Suppressor macrophage (primary cell): ENCODE measurements around the gene PLAAT3.
A peak's percentile ranks its signal among the peaks of the same experiment; 100 is the strongest.
"Not testable (repeated sequence)": the region's sequence is repeated elsewhere in the genome, so short reads cannot be mapped to it uniquely, and the experiment has no call there.

ENCODE experiments used
- DNase-seq, 4 experiments: peaks; one replicate each; pipeline ENCODE4 v3.0.0-alpha.2; 2020 to 2022

The PLAAT3 gene

DNA sequence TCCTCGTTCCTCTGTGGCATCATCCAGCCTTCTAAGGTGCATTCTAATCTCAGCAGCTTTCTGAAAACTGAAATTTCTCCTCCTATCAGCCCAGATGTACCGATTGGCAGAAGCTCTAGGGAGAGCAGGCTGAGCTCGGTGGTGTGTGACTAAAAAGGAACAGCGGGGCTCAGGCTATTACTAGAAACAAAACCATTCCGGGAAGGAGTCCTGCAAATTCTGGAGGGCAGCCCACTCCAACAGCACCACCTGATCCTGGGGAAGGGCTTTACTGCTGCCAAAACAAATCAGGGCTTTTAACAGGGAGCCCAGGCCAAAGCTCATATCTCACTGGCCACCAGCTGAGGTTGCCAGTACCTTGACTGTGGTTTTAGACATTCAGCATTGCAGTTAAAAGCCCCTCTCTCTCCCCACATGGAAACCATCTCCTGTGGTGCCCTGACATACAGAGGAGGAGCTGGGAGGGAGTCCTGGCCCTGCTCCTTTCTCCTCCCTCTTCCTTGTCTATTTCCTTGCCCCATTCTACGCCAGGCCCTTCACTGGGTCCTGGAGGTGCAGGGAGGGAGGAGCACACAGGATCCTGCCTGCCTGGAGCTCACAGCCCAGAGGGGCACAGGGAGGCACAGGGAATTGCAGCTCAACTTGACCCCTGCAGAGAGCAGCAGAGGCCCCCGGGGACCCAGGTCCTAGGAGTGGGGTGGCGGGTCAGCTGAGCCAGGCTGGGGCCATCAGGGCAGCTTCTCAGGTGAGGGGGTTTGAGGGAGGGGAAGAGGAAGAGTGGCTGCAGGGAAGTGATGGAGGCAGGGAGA, 76.7 kb downstream of the PLAAT3 start:
- peak in 1 of 4 experiments; percentile 26 for DNase-seq

- peak; percentile 12 to 57 (median 40) for DNase-seq
Measured at GRCh38 chr11:63536669-63537292, 77.5 kb downstream of the PLAAT3 start, which contains the start of gene PLAAT4. TSS of gene PLAAT4 (plus strand) at chr11:63536808. CDS start at chr11:63536869, 61 bp downstream.

DNA sequence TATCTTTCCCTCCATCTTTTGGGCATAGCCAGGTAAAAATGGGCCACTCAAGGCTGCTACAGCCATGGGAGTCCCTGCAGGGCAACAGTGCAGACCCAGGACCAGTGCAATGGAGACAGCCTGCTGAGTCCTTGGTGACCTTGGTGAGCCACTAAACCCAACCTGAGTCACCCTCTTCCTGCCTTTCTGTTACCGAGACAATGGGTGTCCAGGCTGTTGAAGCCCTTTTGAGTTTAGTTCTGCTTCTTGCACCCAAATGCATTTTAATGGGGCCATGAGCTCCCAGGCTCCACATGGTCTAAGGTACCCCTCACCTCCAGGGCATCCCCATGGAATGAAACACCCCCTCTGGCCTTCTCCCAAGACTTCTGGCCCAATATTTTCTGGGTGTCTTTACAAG, 78.5 kb downstream of the PLAAT3 start:
- DNase-seq = no peak

- no peak for DNase-seq
Measured at GRCh38 chr11:63534895-63535461, 79.3 kb downstream of the PLAAT3 start.

DNA sequence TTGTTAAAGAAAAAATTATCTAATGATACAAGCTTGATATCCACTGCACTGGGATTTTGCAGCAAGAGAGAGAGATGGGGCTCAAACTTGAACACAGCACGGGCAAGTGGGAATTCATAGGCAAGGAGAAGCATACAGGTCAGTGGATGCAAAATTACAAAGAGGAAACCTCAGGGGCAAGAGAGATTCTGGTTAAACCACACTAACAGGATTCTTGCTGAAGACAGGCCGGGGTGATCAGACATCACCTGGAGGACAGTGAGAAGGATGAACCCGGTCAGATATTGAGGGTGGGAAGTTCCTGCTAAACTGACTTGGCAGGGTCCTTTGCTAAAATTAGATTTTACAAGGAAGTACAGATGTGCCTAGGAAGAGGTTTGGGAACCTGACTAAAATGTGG, 80.2 kb downstream of the PLAAT3 start:
- no peak for DNase-seq

DNA sequence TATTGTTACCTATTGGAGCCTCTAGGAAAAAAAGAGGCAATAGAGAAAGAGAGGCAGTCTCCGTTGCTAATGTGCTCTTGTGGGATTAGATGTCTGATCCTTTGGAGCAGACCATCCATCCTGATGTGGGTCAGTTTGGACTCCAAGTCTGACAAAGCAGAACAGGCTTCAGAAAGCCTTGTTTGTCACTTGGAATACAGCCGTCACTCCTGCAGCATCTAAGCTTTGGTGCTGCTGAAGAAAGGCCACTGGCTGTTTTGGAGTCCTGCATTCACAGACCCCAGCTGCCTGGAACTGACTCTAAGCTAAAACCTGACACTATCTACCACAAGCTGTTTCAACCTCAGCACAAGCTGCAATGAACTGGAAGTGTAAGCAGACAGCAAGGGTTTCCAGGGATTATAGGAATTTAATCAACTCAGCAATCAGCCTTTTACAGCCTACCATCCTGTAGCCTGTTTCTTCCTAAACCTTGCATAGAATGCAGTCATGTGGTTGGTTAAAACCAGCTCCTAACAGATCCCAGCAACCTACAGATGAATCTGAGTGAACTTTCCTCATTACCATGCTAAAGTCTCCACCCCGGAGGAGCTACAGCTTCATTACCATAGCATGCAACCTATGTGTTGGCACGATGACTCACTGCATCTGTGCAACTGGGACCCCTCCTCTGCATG, 81.3 kb downstream of the PLAAT3 start:
- no peak for DNase-seq

DNA sequence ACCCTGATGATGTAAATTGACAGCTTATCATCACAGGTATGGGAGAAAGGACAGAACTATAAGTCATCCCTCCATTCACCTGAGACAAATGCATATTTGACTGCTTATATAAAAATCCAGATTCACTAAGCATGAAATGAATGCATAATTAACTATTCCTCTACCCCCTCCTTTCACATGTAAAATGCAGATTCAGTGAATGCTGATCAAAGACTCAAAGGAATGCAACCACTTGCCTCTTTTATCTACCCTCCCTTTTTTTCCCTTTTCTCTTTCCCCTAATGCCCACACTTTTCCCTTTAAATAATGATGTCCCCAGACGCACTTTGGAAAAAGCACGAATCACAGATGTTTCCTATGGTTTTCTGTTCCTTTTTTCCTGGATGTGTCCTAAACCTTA, 82.1 kb downstream of the PLAAT3 start:
- DNase-seq = no peak

- DNase-seq = not testable (repeated sequence)
Measured at GRCh38 chr11:63531074-63531792, 83.0 kb downstream of the PLAAT3 start.

DNA sequence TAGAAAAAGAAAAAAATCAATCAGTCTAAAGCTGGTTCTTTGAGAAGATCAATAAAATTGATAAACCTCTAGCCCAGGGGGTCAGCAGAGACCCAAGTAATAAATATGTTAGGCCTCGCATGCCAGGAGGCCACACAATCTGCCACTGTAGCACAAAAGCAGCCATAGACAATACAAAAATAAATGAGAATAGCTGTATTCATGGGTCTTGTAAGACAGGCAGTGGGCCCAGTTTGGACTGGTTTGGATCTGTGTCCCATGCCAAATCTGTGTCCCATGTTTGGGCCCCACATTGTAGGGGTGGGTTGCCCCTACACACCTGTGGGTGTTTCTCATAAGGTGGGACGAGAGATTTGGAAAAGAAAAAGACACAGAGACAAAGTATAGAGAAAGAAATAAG, 84.2 kb downstream of the PLAAT3 start:
- no peak for DNase-seq

- not testable (repeated sequence) for DNase-seq
Measured at GRCh38 chr11:63529373-63529772, 84.9 kb downstream of the PLAAT3 start.

DNA sequence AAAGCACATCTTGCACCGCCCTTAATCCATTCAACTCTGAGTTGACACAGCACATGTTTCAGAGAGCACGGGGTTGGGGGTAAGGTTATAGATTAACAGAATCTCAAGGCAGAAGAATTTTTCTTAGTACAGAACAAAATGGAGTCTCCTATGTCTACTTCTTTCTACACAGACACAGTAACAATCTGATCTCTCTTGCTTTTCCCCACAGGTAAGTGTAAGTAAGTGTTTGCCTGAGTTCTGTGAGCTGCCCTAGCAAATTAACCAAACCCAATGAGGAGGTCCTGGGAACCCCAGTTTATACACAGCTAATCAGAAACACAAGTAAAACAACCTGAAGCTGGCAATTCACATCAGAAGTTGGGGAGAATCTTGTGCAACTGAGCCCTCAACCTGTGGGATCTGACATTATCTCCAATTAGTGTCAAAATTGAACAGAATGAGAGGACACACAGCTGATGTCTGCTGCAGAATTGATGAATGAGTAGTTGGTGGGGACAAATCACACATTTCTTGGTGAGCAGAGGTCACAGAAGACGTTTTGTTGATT, 85.4 kb downstream of the PLAAT3 start:
- not testable (repeated sequence) for DNase-seq

DNA sequence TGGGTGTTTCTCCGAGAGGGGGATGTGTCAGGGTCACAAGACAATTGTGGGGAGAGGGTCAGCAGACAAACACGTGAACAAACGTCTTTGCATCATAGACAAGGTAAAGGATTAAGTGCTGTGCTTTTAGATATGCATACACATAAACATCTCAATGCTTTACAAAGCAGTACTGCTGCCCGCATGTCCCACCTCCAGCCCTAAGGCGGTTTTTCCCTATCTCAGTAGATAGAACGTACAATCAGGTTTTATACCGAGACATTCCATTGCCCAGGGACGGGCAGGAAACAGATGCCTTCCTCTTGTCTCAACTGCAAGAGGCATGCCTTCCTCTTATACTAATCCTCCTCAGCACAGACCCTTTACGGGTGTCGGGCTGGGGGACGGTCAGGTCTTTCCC, 86.1 kb downstream of the PLAAT3 start:
- DNase-seq = not testable (repeated sequence)

GRCh38 chr11:63527667-63528066, 86.6 kb downstream of the PLAAT3 start:
- DNase-seq = no peak
